Measurements from ENCODE around the gene ADAMTS20.

GRCh38 chr12:43338848-43339526 is 213.0 kb downstream of the ADAMTS20 start:
- TF ChIP-seq POLR2A (IDR thresholded peaks at IDR 0.05), result no peak
- TF ChIP-seq, protein P1, sequence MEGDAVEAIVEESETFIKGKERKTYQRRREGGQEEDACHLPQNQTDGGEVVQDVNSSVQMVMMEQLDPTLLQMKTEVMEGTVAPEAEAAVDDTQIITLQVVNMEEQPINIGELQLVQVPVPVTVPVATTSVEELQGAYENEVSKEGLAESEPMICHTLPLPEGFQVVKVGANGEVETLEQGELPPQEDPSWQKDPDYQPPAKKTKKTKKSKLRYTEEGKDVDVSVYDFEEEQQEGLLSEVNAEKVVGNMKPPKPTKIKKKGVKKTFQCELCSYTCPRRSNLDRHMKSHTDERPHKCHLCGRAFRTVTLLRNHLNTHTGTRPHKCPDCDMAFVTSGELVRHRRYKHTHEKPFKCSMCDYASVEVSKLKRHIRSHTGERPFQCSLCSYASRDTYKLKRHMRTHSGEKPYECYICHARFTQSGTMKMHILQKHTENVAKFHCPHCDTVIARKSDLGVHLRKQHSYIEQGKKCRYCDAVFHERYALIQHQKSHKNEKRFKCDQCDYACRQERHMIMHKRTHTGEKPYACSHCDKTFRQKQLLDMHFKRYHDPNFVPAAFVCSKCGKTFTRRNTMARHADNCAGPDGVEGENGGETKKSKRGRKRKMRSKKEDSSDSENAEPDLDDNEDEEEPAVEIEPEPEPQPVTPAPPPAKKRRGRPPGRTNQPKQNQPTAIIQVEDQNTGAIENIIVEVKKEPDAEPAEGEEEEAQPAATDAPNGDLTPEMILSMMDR (IDR thresholded peaks at IDR 0.05), result peak in 3 of 6 experiments; percentile 28 to 31 (median 30)

All from esophagus squamous epithelium (tissue), 4 donors.